Lung (tissue), 13 donors: ENCODE results near the gene NLGN3. TPM values are rescaled to one million over a fixed set of nuclear protein-coding genes. Genes with fewer than 3 reads are reported as not detected.

Experiments
- ATAC-seq: fragments of 200-7000 bp; cut with Tn5 transposase; one replicate; pipeline ENCODE4 v1.9.1; 2020; ENCODE audit warnings: moderate number of reproducible peaks; ENCODE audit not compliant: insufficient read depth, low FRiP score
- DNase-seq, 3 donors: peaks; one replicate each; pipeline ENCODE4 v3.0.0-alpha.2; 2013 to 2017
- H3K27ac ChIP-seq, 2 donors: one replicate each; pipeline ENCODE4 v1.5.1; 2013; ENCODE audit warnings: mild to moderate bottlenecking in 2 of 2, moderate library complexity in 2 of 2, control low read depth in 1 of 2, inconsistent platforms in 1 of 2, low read depth in 1 of 2, low read length in 1 of 2
- H3K27me3 ChIP-seq, 3 donors: one replicate each; pipeline ENCODE4 v1.5.1; 2013; ENCODE audit warnings: low read length in 2 of 3; ENCODE audit not compliant: control insufficient read depth in 3 of 3, insufficient read depth in 3 of 3
- H3K36me3 ChIP-seq, 4 donors: one replicate each; pipeline ENCODE4 v1.5.1; 2013; ENCODE audit warnings: low read length in 4 of 4, mild to moderate bottlenecking in 1 of 4, moderate library complexity in 1 of 4; ENCODE audit not compliant: control insufficient read depth in 4 of 4, insufficient read depth in 4 of 4
- H3K4me1 ChIP-seq, 5 donors: one replicate each; pipeline ENCODE4 v1.5.1; 2013; ENCODE audit warnings: low read length in 5 of 5, mild to moderate bottlenecking in 2 of 5, moderate library complexity in 1 of 5; ENCODE audit not compliant: control insufficient read depth in 5 of 5, insufficient read depth in 5 of 5
- H3K4me3 ChIP-seq: one replicate; pipeline ENCODE4 v1.5.1; 2013; ENCODE audit warnings: mild to moderate bottlenecking, control low read depth, moderate library complexity
- H3K9ac ChIP-seq, 2 donors: one replicate each; pipeline ENCODE4 v1.5.1; 2013; ENCODE audit warnings: low read length in 2 of 2, control low read depth in 1 of 2; ENCODE audit not compliant: insufficient read depth in 1 of 2
- H3K9me3 ChIP-seq, 4 donors: one replicate each; pipeline ENCODE4 v1.5.1; 2013; ENCODE audit warnings: low read length in 3 of 4, mild to moderate bottlenecking in 1 of 4, moderate library complexity in 1 of 4; ENCODE audit not compliant: control insufficient read depth in 4 of 4, insufficient read depth in 3 of 4
- WGBS, 2 donors: extraction: QIAGEN DNeasy Blood & Tissue Kit; methylation state at CpG; one replicate each; pipeline ENCODE4 v1.1.7; 2013; 5-methylcytosine and 5-hydroxymethylcytosine counted together
- polyA plus RNA-seq, 2 donors: library from polyadenylated mRNA; stranded (reverse); fragments of 200-250 nt; gene quantifications; one replicate each; pipeline ENCODE4 v1.2.1, GENCODE V29; 2013
- small RNA-seq: library from RNA; depleted of rRNA; stranded (forward); fragments of <200 nt; gene quantifications from one replicate; pipeline ENCODE3, GENCODE V24; 2014; ENCODE audit warnings: low replicate concordance
- total RNA-seq, 2 donors: library from RNA; depleted of rRNA in 1 of 2; stranded (reverse); fragments of >200 nt in 1 of 2; gene quantifications; one replicate each; pipeline ENCODE4 v1.2.1, GENCODE V29; 2014 to 2021
- TF ChIP-seq, protein P1 (sequence below): IDR thresholded peaks from 2 replicates; pipeline ENCODE4 v1.5.1; 2012; ENCODE audit warnings: mild to moderate bottlenecking; ENCODE audit errors: control extremely low read depth, extremely low read depth
- donor health status: control.
- donor health status: control.
- donor health status: Bipolar disorder and iron deficiency.
- donor health status: healthy.
- donor health status: DM: yes; HTN: yes; CAD: no.

The NLGN3 gene
- total and polyA plus RNA-seq, 4 donors, result 0.20 to 1.5 (median 0.78) TPM

DNA sequence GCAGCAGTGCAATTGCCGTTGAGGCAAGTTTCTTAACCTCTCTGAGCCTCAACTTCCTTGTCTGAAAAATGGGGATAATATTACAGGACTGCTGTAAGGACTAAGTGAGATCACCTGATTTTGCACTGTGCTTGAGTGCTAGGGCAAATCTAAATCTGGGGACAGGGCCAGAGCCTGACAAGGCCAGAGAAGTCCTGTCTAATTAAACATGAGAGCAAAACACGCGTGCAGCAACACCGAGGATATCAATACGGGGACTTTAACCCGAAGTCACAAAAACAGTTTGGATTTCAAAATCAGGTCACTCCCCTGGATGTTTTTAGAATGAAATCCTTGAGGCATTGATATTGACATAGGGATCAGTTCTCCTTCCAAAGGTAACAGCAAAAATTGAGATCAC, 72.7 kb downstream of the NLGN3 start:
- WGBS, 2 donors, result 73 to 81% methylated on average over 6 of the region's 6 CpGs
- peaks cover 0 to 2% (median 0%) of the 10 kb centered on the region in 4 donors for H3K9me3 ChIP-seq
- no peaks in the 10 kb centered on the region for H3K36me3 ChIP-seq
- TF ChIP-seq, protein P1, sequence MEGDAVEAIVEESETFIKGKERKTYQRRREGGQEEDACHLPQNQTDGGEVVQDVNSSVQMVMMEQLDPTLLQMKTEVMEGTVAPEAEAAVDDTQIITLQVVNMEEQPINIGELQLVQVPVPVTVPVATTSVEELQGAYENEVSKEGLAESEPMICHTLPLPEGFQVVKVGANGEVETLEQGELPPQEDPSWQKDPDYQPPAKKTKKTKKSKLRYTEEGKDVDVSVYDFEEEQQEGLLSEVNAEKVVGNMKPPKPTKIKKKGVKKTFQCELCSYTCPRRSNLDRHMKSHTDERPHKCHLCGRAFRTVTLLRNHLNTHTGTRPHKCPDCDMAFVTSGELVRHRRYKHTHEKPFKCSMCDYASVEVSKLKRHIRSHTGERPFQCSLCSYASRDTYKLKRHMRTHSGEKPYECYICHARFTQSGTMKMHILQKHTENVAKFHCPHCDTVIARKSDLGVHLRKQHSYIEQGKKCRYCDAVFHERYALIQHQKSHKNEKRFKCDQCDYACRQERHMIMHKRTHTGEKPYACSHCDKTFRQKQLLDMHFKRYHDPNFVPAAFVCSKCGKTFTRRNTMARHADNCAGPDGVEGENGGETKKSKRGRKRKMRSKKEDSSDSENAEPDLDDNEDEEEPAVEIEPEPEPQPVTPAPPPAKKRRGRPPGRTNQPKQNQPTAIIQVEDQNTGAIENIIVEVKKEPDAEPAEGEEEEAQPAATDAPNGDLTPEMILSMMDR, result no peak
- no peak overlapping the region for H3K4me3 ChIP-seq
- H3K27me3 ChIP-seq, result no peaks in the 10 kb centered on the region
- ATAC-seq, result no peak
- H3K9ac ChIP-seq, result no peak overlapping the region
- no peak overlapping the region for H3K27ac ChIP-seq
- DNase-seq, result no peak
- peaks cover 0 to 2% (median 0%) of the 10 kb centered on the region in 5 donors for H3K4me1 ChIP-seq

Small RNA genes lying within 50 kb of the gene (small RNA-seq; reads per million reads assigned to genes)
- gene CXorf65, result not detected

Other genes starting within 250 kb of the NLGN3 start
- not detected for gene TEX11, start 236.1 kb upstream of the NLGN3 start, total RNA-seq
- gene TEX11, start 236.1 kb upstream of the NLGN3 start, polyA plus RNA-seq, result not detected
- gene SLC7A3, start 213.7 kb upstream of the NLGN3 start, total RNA-seq, result 1 to 10 TPM in 1 of 2 donors, under 1 TPM in 1; 0.12 to 1.3 TPM
- not detected for gene SLC7A3, start 213.7 kb upstream of the NLGN3 start, polyA plus RNA-seq
- 10 to 100 TPM; 42.0 to 67.7 TPM for gene SNX12, start 76.5 kb upstream of the NLGN3 start, total RNA-seq
- 10 to 100 TPM; 22.7 to 35.1 TPM for gene SNX12, start 76.5 kb upstream of the NLGN3 start, polyA plus RNA-seq
- 10 to 100 TPM; 13.9 to 16.3 TPM for gene FOXO4, start 49.0 kb upstream of the NLGN3 start, total RNA-seq
- 10 to 100 TPM in 1 of 2 donors, 1 to 10 TPM in 1; 9.4 to 10.8 TPM for gene FOXO4, start 49.0 kb upstream of the NLGN3 start, polyA plus RNA-seq
- not detected for gene CXorf65, start 38.1 kb upstream of the NLGN3 start, total RNA-seq
- gene CXorf65, start 38.1 kb upstream of the NLGN3 start, polyA plus RNA-seq, result 1 to 10 TPM in 1 of 2 donors, under 1 TPM in 1; 0.95 to 2.6 TPM
- 10 to 100 TPM; 14.0 to 25.8 TPM for gene IL2RG, start 33.3 kb upstream of the NLGN3 start, total RNA-seq
- 100 to 1,000 TPM in 1 of 2 donors, 10 to 100 TPM in 1; 13.5 to 136 TPM for gene IL2RG, start 33.3 kb upstream of the NLGN3 start, polyA plus RNA-seq
- 10 to 100 TPM; 36.1 to 41.1 TPM for gene MED12, start 26.2 kb upstream of the NLGN3 start, total RNA-seq
- 10 to 100 TPM; 10.3 to 13.8 TPM for gene MED12, start 26.2 kb upstream of the NLGN3 start, polyA plus RNA-seq
- 1 to 10 TPM in 1 of 2 donors, not detected in 1; 3.7 TPM for gene GJB1, start 78.4 kb downstream of the NLGN3 start, total RNA-seq
- 1 to 10 TPM in 1 of 2 donors, under 1 TPM in 1; 0.42 to 2.9 TPM for gene GJB1, start 78.4 kb downstream of the NLGN3 start, polyA plus RNA-seq
- gene ZMYM3, start 109.3 kb downstream of the NLGN3 start, total RNA-seq, result 10 to 100 TPM; 21.5 to 23.4 TPM
- 1 to 10 TPM; 5.8 to 9.9 TPM for gene ZMYM3, start 109.3 kb downstream of the NLGN3 start, polyA plus RNA-seq
- 100 to 1,000 TPM; 239 to 336 TPM for gene NONO, start 138.8 kb downstream of the NLGN3 start, total RNA-seq
- gene NONO, start 138.8 kb downstream of the NLGN3 start, polyA plus RNA-seq, result 100 to 1,000 TPM in 1 of 2 donors, 10 to 100 TPM in 1; 93.5 to 139 TPM
- 1 to 10 TPM; 2.7 to 3.5 TPM for gene ITGB1BP2, start 156.9 kb downstream of the NLGN3 start, total RNA-seq
- under 1 TPM; 0.79 to 0.98 TPM for gene ITGB1BP2, start 156.9 kb downstream of the NLGN3 start, polyA plus RNA-seq
- 10 to 100 TPM; 36.6 to 77.4 TPM for gene TAF1, start 221.5 kb downstream of the NLGN3 start, total RNA-seq
- gene TAF1, start 221.5 kb downstream of the NLGN3 start, polyA plus RNA-seq, result 10 to 100 TPM in 1 of 2 donors, 1 to 10 TPM in 1; 9.5 to 14.7 TPM